Measurements from ENCODE around the gene CADM4. TPM values are rescaled to one million over a fixed set of nuclear protein-coding genes. Genes with fewer than 3 reads are reported as not detected.

CADM4 gene
- total and polyA plus RNA-seq, 4 donors = 0.47 to 4.9 (median 3.3) TPM

GRCh38 chr19:43575955-43576878 is 63.4 kb downstream of the CADM4 start:
- WGBS = 78% methylated on average over 37 of the region's 37 CpGs
- no peaks in the 10 kb centered on the region for H3K36me3 ChIP-seq (ENCODE audit: control insufficient read depth in 4 of 4, insufficient read depth in 3 of 4, low read depth in 1 of 4, low read length in 3 of 4)
- no peak for DNase-seq (ENCODE audit: low spot score)
- no peak overlapping the region for H3K9ac ChIP-seq (ENCODE audit: low read depth in 1 of 2, low read length in 2 of 2)
- peaks cover 2 to 19% (median 13%) of the 10 kb centered on the region in 4 donors for H3K4me1 ChIP-seq (ENCODE audit: control insufficient read depth in 4 of 4, insufficient read depth in 4 of 4, low read length in 3 of 4)
- no peaks in the 10 kb centered on the region for H3K27me3 ChIP-seq (ENCODE audit: control insufficient read depth in 4 of 4, insufficient read depth in 4 of 4, low read length in 3 of 4)
- H3K27ac ChIP-seq (ENCODE audit: low read depth in 1 of 2, low read length in 2 of 2) = peak overlapping the region in 1 of 2 donors; percentile 43
- H3K9me3 ChIP-seq (ENCODE audit: control insufficient read depth in 4 of 4, low read length in 3 of 4) = no peaks in the 10 kb centered on the region
- TF ChIP-seq REST (IDR thresholded peaks at IDR 0.05) (no peak), FOXA1 (IDR thresholded peaks at IDR 0.05) (no peak), NR2F2 (IDR thresholded peaks at IDR 0.05) (no peak), HNF4G (IDR thresholded peaks at IDR 0.05) (no peak), HNF4A (conservative IDR thresholded peaks at IDR 0.05) (no peak), JUND (IDR thresholded peaks at IDR 0.05) (no peak), RAD21 (IDR thresholded peaks at IDR 0.05) (no peak), FOXA2 (IDR thresholded peaks at IDR 0.05) (no peak), SP1 (IDR thresholded peaks at IDR 0.05) (no peak), ZBTB33 (IDR thresholded peaks at IDR 0.05) (no peak), GABPA (IDR thresholded peaks at IDR 0.05 in 1 of 2, conservative IDR thresholded peaks at IDR 0.05 in 1 of 2) (no peak), TAF1 (conservative IDR thresholded peaks at IDR 0.05) (no peak), ATF3 (IDR thresholded peaks at IDR 0.05) (no peak), CTCF (IDR thresholded peaks at IDR 0.05; ENCODE audit: low read depth, low read length, missing input control) (no peak), RXRA (IDR thresholded peaks at IDR 0.05) (no peak), MAX (IDR thresholded peaks at IDR 0.05) (no peak), YY1 (IDR thresholded peaks at IDR 0.05) (no peak)
- peak overlapping the region; percentile 5 to 38 (median 14) for H3K4me3 ChIP-seq (ENCODE audit: low read depth in 1 of 3, low read length in 3 of 3)

Measured in liver (tissue), 9 donors.